IPS-18c (cell line): ENCODE results near the gene CALM3.
A peak's percentile ranks its signal among the peaks of the same experiment; 100 is the strongest.

Experiments
- H3K4me3 ChIP-seq: 2 replicates; pipeline ENCODE4 v1.7.0; 2013; ENCODE audit warnings: low read depth, mild to moderate bottlenecking, low read length, moderate library complexity; ENCODE audit not compliant: insufficient read depth
- H3K9me3 ChIP-seq: one replicate; pipeline ENCODE4 v1.6.1; 2013; ENCODE audit warnings: mild to moderate bottlenecking, low read length, moderate library complexity; ENCODE audit not compliant: control insufficient read depth, insufficient read depth

Gene CALM3

GRCh38 chr19:46646402-46646801 is 45.3 kb downstream of the CALM3 start:
- peaks cover 6% of the 10 kb centered on the region for H3K9me3 ChIP-seq

GRCh38 chr19:46648060-46648960 is 47.2 kb downstream of the CALM3 start:
- H3K4me3 ChIP-seq: peak overlapping the region; percentile 36; the same call in 1 of the 2 replicates
- H3K9me3 ChIP-seq: peaks cover 6% of the 10 kb centered on the region

More at GRCh38 chr19:46646402-46646801, 45.3 kb downstream of the CALM3 start:
- H3K4me3 ChIP-seq: no peak overlapping the region

GRCh38 chr19:46648961-46649960 is 48.1 kb downstream of the CALM3 start:
- Histone ChIP-seq H3K4me3 (peak overlapping the region; percentile 36; the same call in 1 of the 2 replicates), H3K9me3 (peaks cover 6% of the 10 kb centered on the region)

- H3K9me3 ChIP-seq: peaks cover 6% of the 10 kb centered on the region
- no peak overlapping the region for H3K4me3 ChIP-seq
Measured at GRCh38 chr19:46650445-46650844, 49.3 kb downstream of the CALM3 start.

GRCh38 chr19:46654621-46655152 is 53.6 kb downstream of the CALM3 start:
- Histone ChIP-seq H3K4me3 (no peak overlapping the region), H3K9me3 (no peaks in the 10 kb centered on the region)

- no peaks in the 10 kb centered on the region for H3K9me3 ChIP-seq
- H3K4me3 ChIP-seq: no peak overlapping the region
Measured at GRCh38 chr19:46656541-46656940, 55.4 kb downstream of the CALM3 start.

- no peaks in the 10 kb centered on the region for H3K9me3 ChIP-seq
- peak overlapping the region; percentile 59 for H3K4me3 ChIP-seq
Measured at GRCh38 chr19:46659151-46660007, 58.2 kb downstream of the CALM3 start.

GRCh38 chr19:46660008-46660517 is 58.9 kb downstream of the CALM3 start:
- Histone ChIP-seq H3K4me3 (peak overlapping the region; percentile 59), H3K9me3 (no peaks in the 10 kb centered on the region)
